ENCODE results near the gene ANKMY1.

Gene ANKMY1, protein sequence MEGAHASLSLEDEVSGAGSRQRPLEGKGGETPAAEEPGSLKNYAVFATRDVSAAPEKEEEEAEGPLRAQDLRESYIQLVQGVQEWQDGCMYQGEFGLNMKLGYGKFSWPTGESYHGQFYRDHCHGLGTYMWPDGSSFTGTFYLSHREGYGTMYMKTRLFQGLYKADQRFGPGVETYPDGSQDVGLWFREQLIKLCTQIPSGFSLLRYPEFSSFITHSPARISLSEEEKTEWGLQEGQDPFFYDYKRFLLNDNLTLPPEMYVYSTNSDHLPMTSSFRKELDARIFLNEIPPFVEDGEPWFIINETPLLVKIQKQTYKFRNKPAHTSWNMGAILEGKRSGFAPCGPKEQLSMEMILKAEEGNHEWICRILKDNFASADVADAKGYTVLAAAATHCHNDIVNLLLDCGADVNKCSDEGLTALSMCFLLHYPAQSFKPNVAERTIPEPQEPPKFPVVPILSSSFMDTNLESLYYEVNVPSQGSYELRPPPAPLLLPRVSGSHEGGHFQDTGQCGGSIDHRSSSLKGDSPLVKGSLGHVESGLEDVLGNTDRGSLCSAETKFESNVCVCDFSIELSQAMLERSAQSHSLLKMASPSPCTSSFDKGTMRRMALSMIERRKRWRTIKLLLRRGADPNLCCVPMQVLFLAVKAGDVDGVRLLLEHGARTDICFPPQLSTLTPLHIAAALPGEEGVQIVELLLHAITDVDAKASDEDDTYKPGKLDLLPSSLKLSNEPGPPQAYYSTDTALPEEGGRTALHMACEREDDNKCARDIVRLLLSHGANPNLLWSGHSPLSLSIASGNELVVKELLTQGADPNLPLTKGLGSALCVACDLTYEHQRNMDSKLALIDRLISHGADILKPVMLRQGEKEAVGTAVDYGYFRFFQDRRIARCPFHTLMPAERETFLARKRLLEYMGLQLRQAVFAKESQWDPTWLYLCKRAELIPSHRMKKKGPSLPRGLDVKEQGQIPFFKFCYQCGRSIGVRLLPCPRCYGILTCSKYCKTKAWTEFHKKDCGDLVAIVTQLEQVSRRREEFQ

GRCh38 chr2:240557808-240558207 is at the start of gene ANKMY1:
Gene ANKMY1, minus strand, starts transcription at chr2:240557988. Its CDS starts 653 bp downstream, at chr2:240557335.
- Mint-ChIP-seq H3K27ac (peak within 1 kb of the TSS; percentile 20), H3K27me3 (ENCODE audit: low read depth) (no peaks in the 10 kb centered on the region), H3K4me3 (peak within 1 kb of the TSS; percentile 79), H3K9me3 (no peaks in the 10 kb centered on the region), H3K4me1 (ENCODE audit: low read depth) (peaks cover 40% of the 10 kb centered on the region), H3K36me3 (ENCODE audit: low read depth) (peaks cover 18% of the 10 kb centered on the region)

DNA sequence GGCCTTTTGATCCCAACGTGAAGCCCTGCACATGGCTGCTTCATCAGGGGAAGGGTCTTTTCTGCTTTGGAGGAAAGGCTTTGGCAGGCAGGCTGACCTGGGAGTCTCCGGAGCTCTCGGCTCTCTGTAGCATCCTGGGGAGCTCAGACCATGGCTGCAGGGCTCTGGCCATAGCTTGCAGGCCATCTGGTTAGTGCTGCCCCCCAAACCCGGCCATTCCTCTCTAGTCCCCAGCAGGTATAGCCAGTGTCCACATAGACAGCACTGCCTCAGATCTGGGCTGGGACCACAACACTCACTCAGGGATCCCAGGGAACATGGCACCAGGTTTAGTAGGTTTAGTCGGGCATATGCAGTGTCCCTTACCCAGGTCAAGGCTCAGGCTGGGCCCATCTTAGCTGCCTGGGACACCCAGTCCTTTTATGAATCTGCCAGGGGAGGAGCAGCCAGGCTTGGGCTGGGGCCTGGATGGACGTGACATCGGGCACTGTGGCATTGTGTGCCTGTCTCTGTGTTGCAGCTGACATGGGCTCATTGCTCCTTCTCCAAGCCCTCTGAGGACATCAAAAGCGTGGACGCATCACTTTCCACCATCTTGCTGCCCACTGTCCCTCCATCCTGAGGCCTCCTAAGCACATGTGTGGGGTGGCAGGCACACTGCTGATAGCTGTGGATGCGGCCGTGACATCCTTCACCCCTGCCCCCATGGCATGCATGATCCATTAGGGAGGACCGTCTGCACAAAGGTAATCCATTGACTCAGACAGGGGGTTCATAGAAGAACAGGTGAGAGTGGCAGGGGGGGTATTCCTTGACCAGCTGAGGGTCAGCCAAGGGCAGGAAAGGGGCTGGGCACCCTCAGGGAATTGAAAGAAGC is 48.3 kb upstream of the ANKMY1 start:
- Mint-ChIP-seq H3K9me3 (no peaks in the 10 kb centered on the region), H3K27me3 (ENCODE audit: low read depth) (no peaks in the 10 kb centered on the region), H3K4me3 (no peak overlapping the region), H3K4me1 (ENCODE audit: low read depth) (peaks cover 11% of the 10 kb centered on the region), H3K27ac (no peak overlapping the region), H3K36me3 (ENCODE audit: low read depth) (peaks cover 5% of the 10 kb centered on the region)

DNA sequence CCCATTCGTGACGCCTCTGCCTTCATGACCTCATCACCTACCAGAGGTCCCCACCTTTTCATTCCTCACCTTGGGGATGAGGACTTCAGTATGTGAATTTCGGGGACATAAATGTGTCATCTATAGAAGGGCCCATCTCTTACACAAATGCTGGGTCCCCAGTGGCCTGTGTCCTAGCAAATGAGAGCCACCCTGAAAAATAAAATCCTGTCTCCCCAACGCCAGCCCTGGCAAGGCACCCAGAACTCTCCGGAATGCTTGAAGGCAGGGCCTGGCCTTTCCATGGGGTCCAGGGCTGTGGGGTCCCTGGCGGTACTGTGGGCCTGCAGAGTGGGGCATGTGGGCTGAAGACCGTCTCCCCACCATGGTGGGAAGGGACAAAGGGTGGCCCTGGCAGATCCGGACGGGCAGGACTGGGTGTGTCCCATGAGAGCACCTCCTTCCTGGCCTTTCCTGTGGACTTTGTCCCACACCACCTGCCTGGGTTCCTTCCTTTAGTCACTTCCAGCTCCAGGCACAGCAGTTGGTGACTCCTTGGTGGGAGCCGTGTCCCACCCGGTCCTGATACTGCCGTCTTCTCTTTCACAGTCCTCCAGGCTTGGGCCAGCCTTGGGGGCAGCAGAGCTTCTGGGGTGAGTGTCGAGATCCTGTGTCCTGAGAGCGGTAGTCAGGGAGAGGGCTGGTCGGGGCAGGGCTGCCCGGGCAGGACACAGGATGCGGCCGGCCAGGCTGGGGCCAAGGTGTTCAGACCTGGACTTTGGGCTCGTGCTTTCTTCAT is 47.3 kb upstream of the ANKMY1 start:
- H3K36me3 Mint-ChIP-seq (ENCODE audit: low read depth), result peaks cover 5% of the 10 kb centered on the region
- no peaks in the 10 kb centered on the region for H3K9me3 Mint-ChIP-seq
- H3K27me3 Mint-ChIP-seq (ENCODE audit: low read depth), result no peaks in the 10 kb centered on the region
- H3K4me1 Mint-ChIP-seq (ENCODE audit: low read depth), result peaks cover 8% of the 10 kb centered on the region
- H3K4me3 Mint-ChIP-seq, result no peak overlapping the region
- H3K27ac Mint-ChIP-seq, result no peak overlapping the region

DNA sequence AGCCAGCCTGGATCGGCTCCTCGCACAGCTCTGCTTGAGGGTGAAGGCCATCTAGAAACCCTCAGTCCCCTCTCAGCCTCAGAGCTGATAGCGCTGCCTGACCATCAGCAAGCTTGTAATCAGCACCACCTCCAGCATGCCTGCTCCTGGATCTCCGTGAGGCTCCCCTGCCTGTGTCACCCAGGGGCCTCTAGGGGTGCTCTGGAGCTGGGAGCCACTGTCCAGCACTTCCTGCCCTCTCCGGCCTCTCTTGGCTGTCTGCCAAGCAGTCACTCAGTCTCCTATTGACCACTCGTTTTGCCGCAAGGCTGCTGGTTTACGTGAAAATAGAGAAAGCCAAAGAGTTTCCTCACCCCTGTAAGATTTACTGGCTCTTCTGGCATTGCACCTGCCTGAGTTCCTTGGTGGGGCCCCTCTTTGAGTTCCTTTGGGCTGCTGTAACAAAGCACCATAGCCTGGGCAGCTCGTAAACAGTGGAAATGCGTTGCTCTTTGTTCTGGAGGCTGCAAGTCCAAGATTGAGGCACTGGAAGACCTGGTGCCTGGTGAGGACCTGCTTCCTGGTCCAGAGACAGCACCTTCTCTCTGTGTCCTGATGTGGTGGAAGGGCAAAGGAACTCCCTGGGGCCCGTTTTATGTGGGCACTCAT is 46.6 kb upstream of the ANKMY1 start:
- Mint-ChIP-seq H3K9me3 (no peaks in the 10 kb centered on the region), H3K36me3 (ENCODE audit: low read depth) (peaks cover 3% of the 10 kb centered on the region), H3K27me3 (ENCODE audit: low read depth) (no peaks in the 10 kb centered on the region), H3K4me1 (ENCODE audit: low read depth) (peaks cover 8% of the 10 kb centered on the region), H3K27ac (no peak overlapping the region), H3K4me3 (no peak overlapping the region)

DNA sequence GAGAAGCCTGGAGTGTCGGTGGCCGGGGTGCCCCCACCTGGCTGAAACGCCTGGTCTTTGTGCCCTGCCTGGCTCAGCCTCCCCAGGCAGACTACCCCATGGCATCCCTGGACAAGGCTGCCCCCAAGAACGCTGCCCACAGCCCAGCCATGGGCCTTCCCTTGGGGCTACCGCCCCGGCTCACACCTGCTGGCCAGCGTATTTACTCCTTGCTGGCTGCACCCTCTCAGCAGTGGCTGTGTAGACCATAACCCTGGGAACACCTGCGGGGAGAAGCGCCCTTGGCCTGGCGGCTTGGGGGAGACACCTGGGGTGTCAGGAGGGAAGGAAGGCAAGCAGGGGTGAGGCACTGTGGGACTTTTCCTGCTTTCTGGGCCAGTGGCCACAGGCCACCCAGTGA is 46.1 kb upstream of the ANKMY1 start:
- Mint-ChIP-seq H3K36me3 (ENCODE audit: low read depth) (peaks cover 1% of the 10 kb centered on the region), H3K27me3 (ENCODE audit: low read depth) (no peaks in the 10 kb centered on the region), H3K27ac (no peak overlapping the region), H3K9me3 (no peaks in the 10 kb centered on the region), H3K4me3 (no peak overlapping the region), H3K4me1 (ENCODE audit: low read depth) (peaks cover 6% of the 10 kb centered on the region)

GRCh38 chr2:240603081-240603835 is 45.5 kb upstream of the ANKMY1 start:
- Mint-ChIP-seq H3K9me3 (no peaks in the 10 kb centered on the region), H3K4me1 (ENCODE audit: low read depth) (peaks cover 6% of the 10 kb centered on the region), H3K27ac (no peak overlapping the region), H3K4me3 (no peak overlapping the region), H3K27me3 (ENCODE audit: low read depth) (no peaks in the 10 kb centered on the region), H3K36me3 (ENCODE audit: low read depth) (peaks cover 1% of the 10 kb centered on the region)

- peaks cover 1% of the 10 kb centered on the region for H3K36me3 Mint-ChIP-seq (ENCODE audit: low read depth)
- H3K27ac Mint-ChIP-seq, result no peak overlapping the region
- H3K27me3 Mint-ChIP-seq (ENCODE audit: low read depth), result no peaks in the 10 kb centered on the region
- H3K9me3 Mint-ChIP-seq, result no peaks in the 10 kb centered on the region
- no peak overlapping the region for H3K4me3 Mint-ChIP-seq
- peaks cover 3% of the 10 kb centered on the region for H3K4me1 Mint-ChIP-seq (ENCODE audit: low read depth)
These were observed 44.7 kb upstream of the ANKMY1 start for GRCh38 chr2:240602266-240603050.

DNA sequence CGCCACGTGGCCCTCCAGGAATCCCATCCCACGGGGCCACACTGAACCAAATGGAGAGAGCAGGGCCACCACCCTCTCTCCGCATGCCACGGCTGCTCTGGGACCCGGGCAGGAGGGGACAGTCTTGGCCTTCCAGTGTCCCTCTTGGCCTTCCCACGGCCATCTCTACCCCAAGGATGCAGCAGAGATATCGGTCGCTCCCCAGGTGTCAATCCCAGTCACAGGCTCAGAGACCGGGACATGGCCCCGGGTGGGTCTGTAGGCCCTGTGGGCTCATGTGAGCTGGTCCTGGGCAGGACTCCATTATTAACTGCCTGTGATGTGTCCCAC is 44.0 kb upstream of the ANKMY1 start:
- Mint-ChIP-seq H3K4me3 (no peak overlapping the region), H3K27ac (no peak overlapping the region), H3K4me1 (ENCODE audit: low read depth) (peaks cover 3% of the 10 kb centered on the region), H3K9me3 (no peaks in the 10 kb centered on the region), H3K27me3 (ENCODE audit: low read depth) (no peaks in the 10 kb centered on the region), H3K36me3 (ENCODE audit: low read depth) (peaks cover 1% of the 10 kb centered on the region)

DNA sequence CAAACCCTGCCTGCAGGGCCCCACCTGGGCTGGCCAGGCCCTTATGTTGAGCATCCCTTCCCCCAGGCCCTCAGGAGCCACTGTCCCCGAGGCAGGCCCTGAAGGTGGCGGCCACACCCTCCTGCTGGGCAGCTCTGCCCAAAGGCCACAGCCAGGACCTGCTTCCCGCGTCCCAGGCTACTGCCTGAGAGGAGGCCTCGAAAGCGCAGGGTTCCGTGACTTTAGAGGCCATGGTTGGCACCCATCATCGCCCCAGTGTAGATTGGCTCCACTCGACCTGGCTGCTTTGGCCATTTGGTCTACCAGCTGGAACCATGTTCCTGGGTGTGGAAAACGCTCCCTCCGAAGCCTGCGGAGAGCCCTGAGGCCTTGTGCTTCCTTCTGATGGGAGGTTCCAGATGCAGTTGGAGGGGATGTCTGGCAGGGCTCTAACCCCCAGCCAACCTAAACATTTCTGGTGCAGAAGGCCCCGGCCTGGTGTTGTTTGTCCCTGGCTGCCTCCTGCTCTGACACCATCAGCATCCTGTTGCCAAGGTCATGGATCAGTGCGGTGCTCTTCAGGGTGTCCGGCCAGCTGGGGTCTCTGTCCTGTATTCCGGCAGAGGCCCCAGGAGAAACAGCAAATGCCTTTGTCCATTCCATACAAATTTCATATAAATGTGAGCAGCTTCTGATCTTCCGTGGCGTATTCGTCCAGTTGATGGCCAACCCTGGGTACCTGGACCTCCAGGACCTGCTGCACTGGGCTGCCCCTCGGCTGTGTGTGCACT is 43.5 kb upstream of the ANKMY1 start:
- no peaks in the 10 kb centered on the region for H3K27me3 Mint-ChIP-seq (ENCODE audit: low read depth)
- H3K36me3 Mint-ChIP-seq (ENCODE audit: low read depth), result peaks cover 1% of the 10 kb centered on the region
- no peak overlapping the region for H3K4me3 Mint-ChIP-seq
- H3K4me1 Mint-ChIP-seq (ENCODE audit: low read depth), result peaks cover 3% of the 10 kb centered on the region
- H3K9me3 Mint-ChIP-seq, result no peaks in the 10 kb centered on the region
- no peak overlapping the region for H3K27ac Mint-ChIP-seq

DNA sequence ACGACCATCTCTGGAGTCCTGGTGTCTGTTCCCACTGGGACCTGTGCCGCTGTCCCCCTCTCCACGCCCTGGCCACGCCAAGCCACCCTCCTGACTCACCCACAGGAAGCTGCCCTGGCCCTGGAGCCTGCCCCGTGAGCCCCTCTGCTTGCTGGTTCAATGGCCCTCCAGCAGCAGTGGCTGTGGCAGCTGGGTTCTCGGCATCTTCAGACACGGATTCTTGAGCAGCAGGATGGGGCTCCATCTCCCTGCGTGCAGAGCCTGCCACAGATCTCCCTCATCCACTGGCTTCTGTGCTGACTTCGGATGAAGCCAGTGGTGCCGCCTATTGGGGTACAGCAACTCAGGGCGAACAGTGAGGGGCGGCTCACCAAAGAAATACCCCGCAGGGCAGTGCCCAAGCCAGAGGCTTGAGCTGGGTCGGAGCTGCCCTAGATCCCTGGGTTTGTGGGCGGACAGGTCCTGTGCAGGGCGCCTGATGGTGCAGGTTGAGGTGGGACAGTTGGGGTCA is 42.7 kb upstream of the ANKMY1 start:
- Mint-ChIP-seq H3K4me1 (ENCODE audit: low read depth) (peaks cover 3% of the 10 kb centered on the region), H3K27me3 (ENCODE audit: low read depth) (no peaks in the 10 kb centered on the region), H3K4me3 (no peak overlapping the region), H3K9me3 (no peaks in the 10 kb centered on the region), H3K27ac (no peak overlapping the region), H3K36me3 (ENCODE audit: low read depth) (peaks cover 1% of the 10 kb centered on the region)

- Mint-ChIP-seq H3K9me3 (no peaks in the 10 kb centered on the region), H3K36me3 (ENCODE audit: low read depth) (peaks cover 1% of the 10 kb centered on the region), H3K27me3 (ENCODE audit: low read depth) (no peaks in the 10 kb centered on the region), H3K27ac (no peak overlapping the region), H3K4me1 (ENCODE audit: low read depth) (no peaks in the 10 kb centered on the region), H3K4me3 (no peak overlapping the region)
These were observed 41.4 kb upstream of the ANKMY1 start for GRCh38 chr2:240599141-240599583.

All from T-helper 1 cell treated with Interleukin-12 subunit alpha and Interleukin-12 subunit beta and Interleukin-4 antibody, amounts not matched to agents 30 μg/mL and 1 μg/mL, for 36 hours (primary cell).